ENCODE results near the gene TTC17.
A peak's percentile ranks its signal among the peaks of the same experiment; 100 is the strongest.

Gene TTC17

DNA sequence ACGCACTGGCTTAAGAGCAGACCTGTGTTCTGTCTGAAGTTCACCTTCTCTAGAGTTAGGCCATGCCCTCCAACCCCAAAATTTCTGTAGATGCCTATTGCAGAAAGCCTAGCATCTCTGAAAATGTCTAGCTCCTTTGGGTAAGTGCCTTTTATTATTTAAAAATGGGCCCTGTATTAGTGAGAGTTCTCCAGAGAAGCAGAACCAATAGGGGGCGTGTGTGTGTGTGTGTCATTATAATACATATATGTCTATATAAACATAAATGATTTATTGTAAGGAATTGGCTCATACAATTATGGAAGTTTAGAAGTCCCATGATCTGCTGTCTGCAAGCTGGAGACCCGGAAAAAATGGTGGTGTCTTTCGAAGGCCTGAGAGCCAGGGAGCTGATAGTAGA lies 144.7 kb downstream of the TTC17 start:
- TF ChIP-seq, protein P1, sequence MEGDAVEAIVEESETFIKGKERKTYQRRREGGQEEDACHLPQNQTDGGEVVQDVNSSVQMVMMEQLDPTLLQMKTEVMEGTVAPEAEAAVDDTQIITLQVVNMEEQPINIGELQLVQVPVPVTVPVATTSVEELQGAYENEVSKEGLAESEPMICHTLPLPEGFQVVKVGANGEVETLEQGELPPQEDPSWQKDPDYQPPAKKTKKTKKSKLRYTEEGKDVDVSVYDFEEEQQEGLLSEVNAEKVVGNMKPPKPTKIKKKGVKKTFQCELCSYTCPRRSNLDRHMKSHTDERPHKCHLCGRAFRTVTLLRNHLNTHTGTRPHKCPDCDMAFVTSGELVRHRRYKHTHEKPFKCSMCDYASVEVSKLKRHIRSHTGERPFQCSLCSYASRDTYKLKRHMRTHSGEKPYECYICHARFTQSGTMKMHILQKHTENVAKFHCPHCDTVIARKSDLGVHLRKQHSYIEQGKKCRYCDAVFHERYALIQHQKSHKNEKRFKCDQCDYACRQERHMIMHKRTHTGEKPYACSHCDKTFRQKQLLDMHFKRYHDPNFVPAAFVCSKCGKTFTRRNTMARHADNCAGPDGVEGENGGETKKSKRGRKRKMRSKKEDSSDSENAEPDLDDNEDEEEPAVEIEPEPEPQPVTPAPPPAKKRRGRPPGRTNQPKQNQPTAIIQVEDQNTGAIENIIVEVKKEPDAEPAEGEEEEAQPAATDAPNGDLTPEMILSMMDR (IDR thresholded peaks at IDR 0.05; ENCODE audit: control insufficient read depth, insufficient read depth, low read depth, low read length, missing control alignments), result peak; percentile 29
- no peak for DNase-seq (ENCODE audit: low read depth)

DNA sequence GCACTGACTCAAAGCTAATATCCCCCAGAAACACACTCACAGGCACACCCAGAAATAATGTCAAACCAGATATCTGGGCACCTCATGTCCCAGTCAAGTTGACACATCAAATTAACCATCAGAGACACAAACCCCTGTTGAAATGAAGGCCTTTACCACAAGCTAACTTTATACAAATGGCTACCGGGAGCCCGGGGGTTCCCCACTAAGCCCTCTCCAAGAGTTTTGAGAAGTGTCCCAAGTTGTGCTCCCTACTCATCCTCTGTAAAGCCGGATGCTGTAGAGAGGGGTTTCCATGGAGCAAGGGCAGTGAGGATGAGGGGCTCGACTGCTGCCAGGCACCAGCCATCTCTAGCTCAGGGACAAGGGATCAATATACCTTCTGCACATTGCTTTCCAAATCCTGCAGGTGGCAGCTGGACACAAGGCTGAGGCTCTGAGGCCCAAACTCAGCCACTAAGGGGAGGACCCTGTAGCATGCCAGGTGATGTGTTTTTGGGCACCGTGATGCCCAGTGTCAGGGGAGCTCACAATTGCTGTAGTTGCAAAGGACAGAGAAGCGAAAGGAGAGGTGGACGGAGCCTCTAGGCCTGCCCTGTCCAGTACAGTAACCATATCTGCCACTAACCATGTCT lies 145.7 kb downstream of the TTC17 start:
- TF ChIP-seq, protein P1 (IDR thresholded peaks at IDR 0.05; ENCODE audit: control insufficient read depth, insufficient read depth, low read depth, low read length, missing control alignments), result peak; percentile 53
- no peak overlapping the region for H3K4me3 ChIP-seq (ENCODE audit: control insufficient read depth, low read depth, low read length)
- DNase-seq (ENCODE audit: low read depth), result no peak

More for the DNA sequence above, 144.7 kb downstream of the TTC17 start:
- H3K4me3 ChIP-seq (ENCODE audit: control insufficient read depth, low read depth, low read length), result no peak overlapping the region

DNA sequence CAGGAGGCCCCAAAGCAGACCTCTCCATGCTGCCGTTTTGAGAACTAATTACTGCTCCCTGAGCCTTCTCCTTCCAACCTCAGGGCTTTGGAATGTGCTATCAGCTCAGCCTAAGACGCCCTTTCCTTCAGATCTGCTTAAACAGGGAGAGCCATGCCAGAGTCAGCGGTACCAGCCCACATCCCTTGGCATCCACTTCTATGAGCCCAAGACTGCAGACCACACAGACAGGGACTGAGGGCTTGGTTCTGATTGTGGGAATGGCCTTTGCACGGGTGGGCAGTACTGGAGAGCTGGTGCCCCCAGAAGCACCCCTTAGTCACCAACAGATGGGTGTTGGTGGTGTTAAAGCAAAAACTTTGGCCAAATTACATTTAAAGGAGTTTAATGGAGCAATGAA lies 146.5 kb downstream of the TTC17 start:
- no peak overlapping the region for H3K4me3 ChIP-seq (ENCODE audit: control insufficient read depth, low read depth, low read length)
- DNase-seq (ENCODE audit: low read depth), result no peak
- TF ChIP-seq, protein P1 (IDR thresholded peaks at IDR 0.05; ENCODE audit: control insufficient read depth, insufficient read depth, low read depth, low read length, missing control alignments), result no peak

DNA sequence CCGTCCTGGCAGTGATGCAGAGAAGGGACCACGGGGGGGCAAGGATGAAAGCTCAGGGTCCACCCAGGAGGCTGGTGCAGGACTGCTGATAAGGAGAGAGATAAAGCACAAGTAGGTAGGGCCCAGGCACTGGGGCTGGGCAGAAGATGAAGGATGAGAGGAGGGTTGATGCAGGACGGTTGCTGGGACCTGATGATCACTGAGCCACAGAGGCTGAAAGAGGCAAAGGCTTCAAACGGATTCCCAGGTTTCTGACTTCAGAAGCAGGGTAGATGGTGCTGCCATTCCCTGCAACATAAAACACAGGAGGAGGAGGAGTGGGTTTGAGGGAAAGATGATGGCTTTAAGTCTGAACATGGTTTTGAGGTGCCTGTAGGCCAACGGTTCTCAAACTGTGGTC lies 148.5 kb downstream of the TTC17 start:
- no peak overlapping the region for H3K4me3 ChIP-seq (ENCODE audit: control insufficient read depth, low read depth, low read length)
- TF ChIP-seq, protein P1 (IDR thresholded peaks at IDR 0.05; ENCODE audit: control insufficient read depth, insufficient read depth, low read depth, low read length, missing control alignments), result no peak
- no peak for DNase-seq (ENCODE audit: low read depth)

DNA sequence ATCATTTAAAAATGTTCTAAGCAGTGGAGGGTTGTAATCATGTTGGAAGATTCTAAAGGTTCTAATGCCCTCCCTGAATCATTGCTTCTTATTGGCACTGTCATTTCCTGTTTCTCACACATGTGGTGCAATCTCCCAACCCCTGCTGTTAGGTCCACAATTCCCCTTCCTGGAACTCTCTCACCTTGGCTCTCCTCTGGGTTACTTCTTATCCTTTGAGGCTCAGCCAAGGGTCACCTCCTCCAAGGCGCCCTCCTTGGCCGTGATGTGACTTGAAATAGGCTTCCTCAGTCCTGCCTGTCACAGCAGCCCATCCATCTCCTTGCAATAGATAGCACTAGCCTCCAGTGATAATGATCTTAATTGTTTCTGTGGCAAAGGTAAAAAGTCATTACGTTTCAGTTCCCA lies 149.8 kb downstream of the TTC17 start:
- TF ChIP-seq, protein P1 (IDR thresholded peaks at IDR 0.05; ENCODE audit: control insufficient read depth, insufficient read depth, low read depth, low read length, missing control alignments), result no peak
- no peak overlapping the region for H3K4me3 ChIP-seq (ENCODE audit: control insufficient read depth, low read depth, low read length)
- DNase-seq (ENCODE audit: low read depth), result peak; percentile 46

DNA sequence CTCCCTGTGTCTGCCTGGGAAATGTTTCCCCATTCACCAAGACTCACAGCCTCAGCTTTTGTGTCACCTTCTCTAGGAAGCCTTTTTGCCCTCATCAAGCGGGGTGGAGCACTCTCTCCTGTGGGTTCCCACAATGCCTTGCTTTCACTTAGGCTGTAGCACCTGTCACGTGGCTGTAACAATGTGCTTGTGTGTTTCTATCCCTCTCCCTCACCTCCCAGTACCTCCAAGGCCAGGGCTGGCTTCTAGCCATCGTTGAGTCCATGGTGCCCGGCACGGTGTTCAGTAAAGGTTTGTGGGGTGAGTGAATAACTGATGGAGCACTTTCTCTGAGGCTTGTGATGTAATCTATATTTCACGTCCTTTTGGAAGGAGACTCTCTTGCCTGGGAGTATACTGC lies 153.2 kb downstream of the TTC17 start:
- H3K4me3 ChIP-seq (ENCODE audit: control insufficient read depth, low read depth, low read length), result no peak overlapping the region
- TF ChIP-seq, protein P1 (IDR thresholded peaks at IDR 0.05; ENCODE audit: control insufficient read depth, insufficient read depth, low read depth, low read length, missing control alignments), result no peak
- DNase-seq (ENCODE audit: low read depth), result no peak
